GM21367 (cell line): ENCODE results near the gene KIF5C.

Experiments
- ATAC-seq: cut with Tn5 transposase; IDR thresholded peaks from one replicate; pipeline ENCODE4 v1.9.1; 2021; ENCODE audit not compliant: unreplicated experiment

The KIF5C gene

GRCh38 chr2:149039213-149039724, 164.2 kb downstream of the KIF5C start:
- no peak for ATAC-seq

DNA sequence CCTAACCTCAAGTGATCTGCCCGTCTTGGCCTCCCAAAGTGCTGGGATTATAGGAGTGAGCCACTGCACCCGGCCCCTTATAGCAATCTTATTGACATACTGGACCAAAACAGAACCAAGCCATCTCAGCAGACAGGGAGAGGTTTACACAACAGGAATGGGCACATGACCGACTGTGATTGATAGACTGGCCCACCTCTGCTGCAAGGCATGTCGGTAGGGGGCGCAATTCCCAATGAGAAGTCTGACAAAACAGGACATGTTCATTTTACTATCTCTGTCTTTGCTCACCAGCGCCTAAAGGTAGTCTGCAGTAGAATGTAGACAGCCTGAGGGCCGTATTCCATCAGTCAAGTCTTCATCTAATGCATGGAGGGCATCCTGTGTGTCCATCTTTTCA, 165.4 kb downstream of the KIF5C start:
- no peak for ATAC-seq

- ATAC-seq, result no peak
These were observed 166.5 kb downstream of the KIF5C start for GRCh38 chr2:149041482-149041881.

- no peak for ATAC-seq
These were observed 167.9 kb downstream of the KIF5C start for GRCh38 chr2:149042881-149043280.

- ATAC-seq, result no peak
These were observed 169.5 kb downstream of the KIF5C start for GRCh38 chr2:149044500-149044899.

DNA sequence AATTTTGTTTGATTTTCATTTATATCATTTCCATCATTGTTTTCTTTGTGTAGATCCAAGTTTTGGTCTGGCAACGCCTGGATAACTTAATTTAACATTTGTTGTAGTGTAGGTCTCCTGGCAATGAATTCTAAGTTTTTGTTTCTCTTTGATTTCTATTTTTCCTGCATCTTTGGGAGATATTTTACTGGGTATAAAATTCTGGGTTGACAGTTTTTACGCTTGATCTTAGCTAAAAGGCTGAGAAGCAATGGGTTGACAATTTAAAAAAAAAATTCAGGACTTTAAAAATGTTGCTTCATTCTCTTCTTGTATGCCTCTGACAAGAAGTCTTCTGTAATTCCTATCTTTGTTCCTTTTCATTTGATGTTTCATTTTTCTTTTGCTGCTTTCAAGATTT, 172.1 kb downstream of the KIF5C start:
- ATAC-seq, result no peak

- ATAC-seq, result no peak
These were observed 174.1 kb downstream of the KIF5C start for GRCh38 chr2:149049142-149049541.

GRCh38 chr2:149050188-149050587, 175.2 kb downstream of the KIF5C start:
- peak; percentile 93 for ATAC-seq

- no peak for ATAC-seq
These were observed 180.7 kb downstream of the KIF5C start for GRCh38 chr2:149055751-149056150.

DNA sequence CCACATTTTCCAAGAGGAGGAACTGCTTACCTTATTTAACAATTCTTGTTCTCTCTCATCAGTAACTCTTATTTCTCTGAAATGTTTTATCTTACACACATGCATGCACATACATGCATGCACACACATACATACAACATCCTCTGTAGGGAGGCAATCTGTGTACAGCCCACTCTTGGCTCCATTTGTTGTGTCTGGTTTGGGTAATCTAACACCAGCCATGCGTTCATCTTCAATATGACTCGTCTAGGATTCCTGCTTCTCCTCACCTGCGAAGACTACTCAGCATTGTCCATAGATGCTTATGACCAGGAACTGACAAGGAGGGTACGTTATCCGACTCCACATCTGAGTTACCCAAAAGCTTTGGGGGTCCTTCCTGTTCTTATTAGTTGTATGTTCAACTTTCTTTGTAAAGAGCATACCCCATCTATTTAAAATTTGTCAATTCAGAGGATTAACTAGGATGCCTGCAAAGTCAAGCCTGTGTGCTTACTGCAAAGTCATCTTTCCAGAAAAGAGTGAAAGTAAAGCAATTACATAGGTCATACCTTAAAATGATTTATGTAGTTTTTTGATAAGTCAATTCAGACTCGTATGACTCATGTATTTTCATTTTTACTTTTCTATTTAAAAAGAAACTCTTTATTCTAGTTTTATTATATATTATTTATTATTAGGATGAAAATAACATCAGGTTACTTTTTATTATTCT, 181.7 kb downstream of the KIF5C start:
- ATAC-seq, result no peak

DNA sequence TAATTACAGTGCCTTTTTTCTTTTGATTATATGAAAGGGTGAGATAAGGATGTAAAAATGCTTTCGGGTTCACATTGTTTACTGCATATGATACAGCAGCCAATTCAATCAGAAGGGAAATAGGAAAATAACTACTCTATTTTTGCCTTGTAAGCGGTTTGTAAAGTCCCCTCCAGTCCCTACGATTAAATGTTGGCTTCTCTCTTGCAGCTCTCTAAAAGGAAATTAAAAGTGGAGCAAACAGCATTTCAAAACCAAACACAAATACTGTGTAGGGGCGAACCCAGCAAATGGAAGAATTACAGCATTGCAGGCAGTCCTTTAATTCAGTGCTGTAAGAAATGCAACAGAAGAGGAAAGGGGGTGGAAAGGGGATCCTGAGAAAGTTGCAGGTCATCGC, 182.4 kb downstream of the KIF5C start:
- ATAC-seq, result no peak

DNA sequence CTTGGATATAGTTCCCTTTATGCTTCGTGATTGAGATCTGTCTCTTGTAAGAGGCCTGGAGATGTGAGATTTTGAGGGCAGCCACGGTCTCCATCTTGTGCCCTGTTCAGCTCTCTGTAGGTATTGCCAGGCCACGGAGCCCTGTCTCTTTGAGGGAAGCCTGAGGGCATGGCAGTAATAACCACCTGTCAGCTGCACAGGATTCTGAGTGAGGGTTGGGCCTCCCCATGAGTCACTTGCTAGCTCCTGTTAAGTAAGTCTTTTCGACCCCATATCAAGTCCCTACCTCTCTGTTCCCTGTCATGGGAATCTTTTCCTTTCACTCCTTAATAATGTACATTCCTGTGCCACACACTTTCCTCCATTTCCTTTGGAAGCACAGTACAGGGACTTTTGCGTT, 183.9 kb downstream of the KIF5C start:
- ATAC-seq, result no peak

DNA sequence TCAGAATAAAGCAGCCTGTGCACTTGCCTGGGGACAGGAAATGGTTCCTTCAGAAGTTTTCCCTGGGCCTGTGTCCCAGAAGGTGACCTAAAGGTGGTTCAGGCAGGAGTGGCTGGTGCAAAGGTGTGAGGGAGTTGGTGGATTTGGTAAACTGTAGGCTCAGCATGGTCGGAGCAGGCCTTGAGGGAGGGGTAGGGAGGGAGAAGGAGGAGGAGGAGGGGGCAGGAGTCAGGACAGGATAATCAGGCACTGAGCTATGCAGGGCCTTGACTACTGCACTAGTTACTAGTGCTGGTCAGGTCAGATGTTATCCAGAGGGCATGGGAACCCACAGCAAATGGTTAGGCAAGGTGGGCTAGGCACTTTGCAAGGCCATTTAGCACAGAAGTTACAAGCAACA, 184.8 kb downstream of the KIF5C start:
- no peak for ATAC-seq

DNA sequence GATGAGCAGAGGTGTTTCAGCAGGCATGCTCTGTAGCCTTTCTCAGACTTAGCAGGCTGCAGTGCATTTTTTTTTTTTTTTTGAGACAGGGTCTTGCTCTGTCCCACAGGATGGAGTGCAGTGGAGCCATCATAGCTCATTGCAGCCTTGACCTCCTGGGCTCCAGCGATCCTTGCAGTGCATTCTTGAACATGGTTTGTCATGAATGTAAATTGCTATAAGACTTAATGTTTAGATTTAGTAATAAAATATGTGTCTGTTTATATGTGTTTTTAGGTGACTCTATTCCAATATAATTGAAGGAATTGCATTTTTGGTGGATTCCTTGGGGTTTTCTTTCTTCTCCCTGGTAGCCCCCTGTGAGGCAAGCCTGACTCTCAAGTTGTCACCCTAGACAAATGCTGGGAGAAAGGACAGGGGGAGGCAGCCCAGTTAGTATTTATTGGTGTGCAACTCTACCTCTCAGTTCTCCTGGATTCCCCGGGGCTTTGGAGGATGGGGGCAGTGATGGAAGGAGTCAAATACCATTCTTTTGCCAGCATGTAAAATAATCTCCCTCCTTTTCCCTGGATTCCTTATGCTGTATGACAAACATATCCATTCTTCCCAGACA, 186.2 kb downstream of the KIF5C start:
- ATAC-seq, result no peak

DNA sequence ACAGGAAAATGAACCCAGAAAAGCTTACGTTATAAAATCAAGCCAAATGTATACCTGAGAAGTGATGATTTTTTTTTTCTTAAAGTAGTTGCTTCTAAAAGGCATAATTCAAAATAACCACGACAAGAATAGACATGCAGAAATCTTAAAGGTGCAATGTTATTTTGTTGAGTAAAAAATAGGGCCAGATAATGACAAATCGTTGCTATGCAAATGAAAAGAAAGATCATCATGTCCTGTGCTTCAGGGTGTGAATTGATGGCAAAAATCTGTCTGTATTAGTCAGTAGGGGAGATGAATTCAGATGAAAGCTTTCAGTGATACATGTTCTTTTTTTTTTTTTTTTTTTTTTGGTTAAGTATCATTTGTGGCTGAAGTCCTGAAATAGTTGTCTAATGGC, 187.5 kb downstream of the KIF5C start:
- ATAC-seq, result no peak

DNA sequence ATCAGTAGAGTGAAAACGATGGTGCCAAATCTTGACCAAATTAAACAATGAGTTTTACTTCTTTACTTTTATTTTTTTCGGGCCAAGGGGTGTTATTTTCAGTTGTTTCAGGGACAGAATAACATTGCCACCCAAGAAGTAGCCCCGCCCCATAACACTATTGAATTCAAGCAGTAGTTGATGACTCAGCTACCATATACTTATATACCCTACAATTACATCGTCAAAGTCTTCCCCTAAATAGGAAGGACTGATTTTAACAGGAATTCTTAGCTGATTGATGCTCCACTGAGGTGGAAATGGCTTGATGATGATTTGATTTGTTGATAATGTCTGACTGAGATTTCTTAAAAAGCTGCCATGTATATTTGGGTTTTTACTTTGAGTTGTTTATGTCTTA, 188.2 kb downstream of the KIF5C start:
- no peak for ATAC-seq

- no peak for ATAC-seq
These were observed 189.4 kb downstream of the KIF5C start for GRCh38 chr2:149064365-149064841.

GRCh38 chr2:149064856-149065630, 190.0 kb downstream of the KIF5C start:
- ATAC-seq, result no peak

- no peak for ATAC-seq
These were observed 193.4 kb downstream of the KIF5C start for GRCh38 chr2:149068225-149068995.

GRCh38 chr2:149068996-149069888, 194.2 kb downstream of the KIF5C start:
- no peak for ATAC-seq
